T-helper 2 cell (primary cell): ENCODE results near the gene EHD3.

Experiments used
- DNase-seq, 5 experiments: peaks; one replicate each; pipeline versions ENCODE4 v3.0.0 to v3.0.0-alpha.2; 2012 to 2022

Gene EHD3

DNA sequence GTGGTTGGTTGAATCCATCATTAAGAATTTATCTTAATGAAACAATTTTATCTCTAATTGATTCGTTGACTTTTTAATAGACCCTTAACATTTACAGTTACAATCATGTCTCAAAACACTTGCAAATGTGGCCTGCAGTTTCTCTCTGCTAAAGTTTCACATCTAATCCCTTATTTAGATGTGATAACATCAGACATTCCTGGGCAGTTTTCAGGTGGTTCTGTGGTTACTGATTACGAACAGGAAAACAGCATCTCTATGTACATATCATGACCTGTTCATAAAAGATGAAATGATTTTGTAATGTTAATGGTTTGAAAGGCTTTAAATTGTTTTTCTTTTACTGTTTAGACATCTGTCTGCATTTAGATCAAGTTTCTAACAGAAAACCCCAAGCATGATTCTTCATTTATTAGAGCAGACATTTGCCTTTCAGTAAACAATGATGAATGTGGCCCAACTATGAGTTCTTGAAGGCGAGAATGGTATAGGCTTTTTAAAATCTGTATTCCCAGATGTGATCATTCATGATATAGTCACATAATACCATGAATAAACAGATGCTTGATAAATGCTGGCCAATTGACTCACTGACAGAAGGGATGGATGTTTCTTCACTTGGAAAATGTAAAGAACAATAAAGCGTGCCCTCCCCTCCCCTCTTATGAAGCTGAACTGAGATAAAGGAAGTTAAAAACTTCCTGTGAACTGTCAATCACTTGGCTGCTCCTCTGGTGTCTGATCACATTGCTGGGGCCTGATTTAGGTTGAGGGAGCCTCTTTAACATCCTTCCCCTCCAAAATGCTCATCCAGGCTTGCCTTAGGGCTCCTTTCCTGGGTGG, 20.1 kb upstream of the EHD3 start:
- no peak for DNase-seq

DNA sequence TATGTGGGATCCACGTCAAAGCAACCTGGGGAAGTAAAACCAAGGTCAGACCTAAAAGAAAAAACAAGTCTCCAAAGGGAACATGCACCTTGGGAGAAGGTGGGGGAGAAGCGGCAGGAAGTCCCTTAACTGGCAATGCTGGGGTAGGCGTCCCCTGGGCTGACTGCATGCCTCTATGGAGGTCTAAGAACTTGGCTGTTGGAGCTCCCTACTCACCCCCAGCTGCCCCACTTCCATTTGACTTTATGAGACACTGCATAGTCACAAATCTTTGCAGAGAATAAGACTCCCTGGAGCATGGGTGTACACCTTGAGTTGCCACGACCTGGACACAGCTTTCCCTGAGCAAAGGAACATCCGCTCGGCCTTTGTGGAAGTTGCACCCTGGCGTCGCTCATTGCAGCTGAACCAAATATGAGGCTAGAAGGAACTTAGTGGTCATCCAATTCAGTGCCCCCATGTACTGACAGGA, 19.5 kb upstream of the EHD3 start:
- DNase-seq, result no peak

DNA sequence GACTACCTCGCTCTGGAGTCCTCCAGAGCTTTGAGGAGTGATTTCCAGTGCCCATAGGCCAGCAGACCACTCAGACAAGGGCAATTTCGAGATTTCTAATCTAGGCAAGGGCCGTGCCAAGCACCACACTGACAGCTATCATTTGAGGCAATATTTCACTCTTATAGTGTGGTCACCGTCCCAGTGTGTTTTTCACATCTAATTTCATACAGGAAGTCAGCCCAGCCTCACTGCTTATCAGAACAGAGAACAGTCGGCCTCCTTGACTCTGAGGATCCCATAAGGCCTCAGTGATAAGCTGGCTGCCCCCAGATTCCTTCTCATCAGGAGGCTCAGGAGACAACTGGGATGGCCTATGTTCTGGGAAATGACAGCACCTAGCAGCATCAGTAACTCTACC, 17.2 kb upstream of the EHD3 start:
- DNase-seq, result peak in 1 of 5 experiments; percentile 77

DNA sequence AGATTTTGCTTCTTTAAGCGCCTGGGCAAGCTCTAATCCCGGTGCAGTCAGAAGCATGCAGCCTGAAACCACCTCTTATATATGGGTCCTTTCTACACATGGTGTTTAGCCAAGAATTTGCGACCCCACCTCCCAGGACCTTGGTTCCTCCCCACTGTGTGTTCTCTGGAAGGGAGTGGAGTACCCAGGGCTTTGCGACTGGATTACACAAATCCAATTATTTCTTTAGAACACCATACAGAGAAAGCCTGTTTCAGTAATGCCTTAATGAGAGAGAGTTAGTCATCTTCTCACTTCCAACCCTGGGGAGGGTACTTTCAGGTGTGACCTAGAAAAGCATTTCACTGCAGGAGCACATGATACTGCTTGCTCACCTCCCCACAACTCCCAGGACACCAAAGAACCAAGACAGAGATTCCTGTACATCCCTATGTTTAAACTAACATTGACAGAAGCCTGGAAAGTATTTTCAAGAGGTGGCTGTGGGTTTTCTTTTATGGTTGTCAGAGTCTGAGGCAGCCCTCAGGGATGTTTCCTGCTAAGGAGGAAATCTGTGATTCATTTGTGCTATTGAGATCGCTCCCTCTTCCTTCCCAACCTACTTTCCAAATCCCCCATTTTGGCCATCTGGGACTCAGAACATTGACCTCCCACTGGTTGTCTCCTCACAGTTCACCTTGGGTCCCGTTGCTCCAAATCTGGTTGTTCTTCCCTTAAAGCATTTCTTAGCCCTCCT, 16.3 kb upstream of the EHD3 start, which contains the start of gene CAPN14:
TSS of gene CAPN14 (minus strand) at position 51 of the 736 bp plus-strand sequence. CDS start 12,068 bp downstream, outside the sequence.
- peak in 1 of 5 experiments; percentile 22 for DNase-seq

DNA sequence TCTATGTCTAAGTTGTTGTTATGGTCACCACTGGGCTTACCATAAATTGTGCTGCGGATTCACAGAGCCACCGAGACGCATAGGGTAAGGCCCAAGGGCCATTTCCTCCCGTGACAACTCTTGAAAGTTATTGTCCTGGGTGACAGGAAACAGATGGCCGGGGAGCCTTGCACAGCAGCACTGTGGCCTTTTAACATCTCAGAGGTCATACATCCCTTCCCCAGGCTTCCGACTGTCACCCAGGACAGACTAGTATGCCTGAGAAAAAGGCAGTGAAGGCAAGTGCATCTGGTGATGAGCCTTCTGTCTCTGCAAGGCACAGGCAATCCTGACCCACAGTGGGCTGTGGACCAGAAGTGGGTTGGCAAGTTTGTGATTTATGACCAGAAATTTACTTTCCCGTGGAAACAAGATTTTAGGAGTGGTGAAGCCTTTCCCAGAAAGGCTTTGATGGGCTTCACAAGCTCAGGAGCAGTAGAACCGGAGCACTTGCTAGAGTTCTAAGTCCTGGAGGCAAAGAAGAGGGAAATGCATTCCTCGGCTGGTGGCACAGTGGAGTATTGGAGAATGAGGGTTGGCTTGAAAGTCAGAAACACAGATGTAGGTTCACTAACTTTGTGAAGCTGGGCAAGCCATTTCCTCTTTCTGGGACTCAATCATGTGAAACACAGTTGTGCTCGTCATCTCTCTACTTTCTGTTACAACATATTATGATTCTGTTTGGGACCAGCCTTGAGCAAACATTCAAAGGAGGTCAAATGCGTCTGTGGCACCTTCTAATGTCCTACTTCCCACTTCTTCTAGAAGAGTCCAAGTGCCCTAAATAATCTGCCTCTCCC, 14.6 kb upstream of the EHD3 start:
- DNase-seq, result peak in 1 of 5 experiments; percentile 47

DNA sequence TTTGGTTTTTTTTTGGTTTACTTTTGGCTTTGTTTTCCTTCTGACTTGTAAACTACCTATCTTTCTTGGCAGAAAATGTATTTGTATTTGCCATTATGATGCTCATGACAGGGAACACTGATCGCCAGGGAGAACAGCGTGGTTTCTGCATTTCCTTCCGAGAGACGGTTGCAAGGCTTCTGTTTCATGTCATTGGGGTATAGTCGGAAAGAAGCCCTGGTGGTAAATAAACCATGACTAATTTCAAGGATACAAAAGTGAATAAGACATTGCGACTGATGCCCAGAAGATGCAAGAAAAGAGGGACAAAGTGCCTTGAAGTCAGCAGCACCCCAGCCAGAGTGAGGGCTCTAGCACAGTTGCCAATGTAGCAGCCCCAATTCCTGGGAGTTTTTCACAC, 12.4 kb upstream of the EHD3 start:
- DNase-seq, result peak in 1 of 5 experiments; percentile 65

DNA sequence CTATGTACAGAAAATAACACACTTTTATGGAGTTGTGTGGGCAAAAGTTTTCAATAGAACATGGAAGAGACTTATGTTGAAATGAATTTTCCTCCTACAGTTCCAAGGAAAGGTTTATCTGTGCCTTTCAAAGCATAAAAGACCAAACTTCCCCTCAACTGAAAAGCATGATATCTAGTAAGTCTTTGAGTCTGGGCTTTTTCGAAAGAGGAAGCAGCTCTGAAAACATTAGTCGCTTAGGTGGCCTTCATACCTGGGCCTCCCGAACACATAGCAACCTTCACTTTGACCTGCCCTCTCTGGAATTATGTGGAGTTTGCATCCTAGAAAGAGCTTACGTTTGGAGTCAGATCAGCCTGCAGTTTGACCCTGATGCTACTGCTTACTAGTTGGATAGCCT, 11.9 kb upstream of the EHD3 start:
- no peak for DNase-seq

DNA sequence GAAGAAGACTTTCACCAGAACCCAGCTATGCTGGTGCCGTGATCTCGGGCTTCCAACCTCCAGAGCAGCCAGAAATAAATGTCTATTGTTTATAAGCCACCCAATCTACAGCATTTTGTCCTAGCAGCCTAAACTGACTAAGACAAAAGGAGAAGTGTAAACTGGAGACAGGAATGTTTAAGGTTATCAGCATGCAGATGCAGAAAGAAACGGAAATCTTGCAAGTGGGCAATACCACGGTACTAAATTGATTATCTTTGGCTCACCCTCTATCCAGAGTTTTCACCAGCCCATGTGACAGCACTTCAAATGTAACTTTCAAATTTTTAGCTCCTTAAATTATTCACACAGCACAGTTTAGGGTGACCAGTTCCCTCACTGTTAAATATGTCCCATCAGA, 10.9 kb upstream of the EHD3 start:
- no peak for DNase-seq

DNA sequence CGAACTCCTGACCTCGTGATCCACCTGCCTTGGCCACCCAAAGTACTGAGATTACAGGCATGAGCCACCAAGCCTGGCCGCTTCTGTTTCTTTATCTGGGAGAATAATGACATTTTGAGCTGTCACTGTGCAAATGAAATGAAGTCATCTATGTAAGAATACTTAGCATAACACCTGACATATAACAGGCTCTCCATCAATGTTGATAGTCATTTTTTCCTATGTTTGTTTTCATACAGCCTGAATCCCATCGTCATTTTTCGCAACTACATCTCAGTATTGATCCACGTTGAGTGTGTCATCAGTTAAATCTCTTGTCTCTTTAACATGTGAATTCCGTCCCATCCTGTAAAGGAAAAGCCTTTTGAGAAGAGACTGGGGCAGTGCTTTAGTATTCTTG, 10.2 kb upstream of the EHD3 start:
- no peak for DNase-seq

DNA sequence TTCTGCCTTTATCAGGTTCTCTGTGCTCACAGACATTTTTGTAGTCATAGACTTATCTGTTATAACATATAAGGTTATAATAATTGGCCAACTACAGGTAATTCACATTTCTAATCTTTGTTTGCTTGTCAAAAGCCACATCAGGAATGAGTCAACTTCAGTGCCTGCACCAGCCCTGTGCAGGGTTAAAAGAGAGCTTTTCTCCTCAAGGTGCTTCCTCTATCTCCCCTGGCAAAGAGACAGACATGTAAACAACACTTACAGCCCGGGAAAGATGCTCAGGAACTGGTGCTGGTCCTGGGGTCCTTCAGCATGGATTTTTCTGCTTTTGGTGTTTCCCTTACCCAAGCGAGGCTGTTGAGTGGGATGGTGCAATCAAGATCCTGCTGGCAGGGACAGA, 7.7 kb upstream of the EHD3 start:
- peak in 1 of 5 experiments; percentile 32 for DNase-seq

DNA sequence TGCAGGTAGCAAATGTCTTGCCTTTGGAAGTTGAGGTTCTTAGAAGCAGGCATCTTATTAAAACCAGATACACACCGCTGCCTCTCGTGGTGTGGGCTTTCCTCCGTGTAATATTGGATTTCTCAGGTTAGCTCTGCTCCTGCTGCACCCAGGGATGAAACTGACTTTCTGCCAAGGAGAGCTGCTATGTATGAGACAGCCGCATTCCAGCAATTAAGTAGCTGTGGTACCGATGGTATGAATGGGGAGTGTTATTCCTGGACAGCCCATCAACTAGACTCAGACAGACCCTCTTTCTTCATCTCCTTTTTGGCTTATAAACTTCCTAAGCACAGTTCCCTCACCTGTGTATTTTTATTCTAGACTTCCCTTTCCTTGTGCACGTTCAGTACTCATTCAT, 6.8 kb upstream of the EHD3 start:
- DNase-seq, result no peak

DNA sequence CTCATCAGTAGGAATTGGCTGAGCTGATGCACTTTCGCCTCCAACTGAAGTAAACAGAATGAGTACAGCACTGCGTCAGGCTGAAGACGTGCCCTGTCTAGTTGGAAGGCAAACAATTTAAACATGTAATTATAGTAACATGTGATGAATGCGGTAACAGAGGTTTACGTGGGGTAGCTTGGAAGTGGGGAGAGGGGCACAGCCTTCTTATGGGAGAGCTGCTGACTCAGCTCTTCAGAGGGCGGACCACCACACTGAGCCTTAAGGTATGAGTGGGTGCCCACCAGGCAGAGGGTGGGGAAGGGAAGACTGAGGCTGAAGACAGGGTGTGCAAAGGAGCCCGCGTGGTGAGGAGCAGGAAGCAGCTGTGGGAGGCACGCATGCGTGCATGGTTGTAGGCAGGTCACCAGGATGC, 6.2 kb upstream of the EHD3 start:
- DNase-seq, result no peak

DNA sequence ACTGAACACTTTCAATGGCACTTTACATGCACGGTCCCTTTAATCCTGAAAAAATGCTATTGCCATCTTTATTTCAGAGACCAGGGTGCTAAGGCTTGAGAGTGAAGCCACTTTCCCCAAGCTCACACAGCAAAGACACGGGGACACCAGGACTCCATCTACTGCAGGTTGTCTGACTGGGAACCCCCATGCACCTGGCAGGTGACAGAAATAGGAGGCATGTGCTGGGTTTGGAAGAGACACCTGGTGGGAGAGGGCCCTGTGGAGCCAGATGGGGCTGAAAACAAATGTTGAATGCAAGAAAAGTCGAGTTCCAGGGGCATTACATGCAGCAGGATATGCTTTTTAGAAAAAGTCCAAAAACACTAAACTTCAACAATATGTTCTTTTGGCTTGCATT, 5.2 kb upstream of the EHD3 start:
- no peak for DNase-seq

DNA sequence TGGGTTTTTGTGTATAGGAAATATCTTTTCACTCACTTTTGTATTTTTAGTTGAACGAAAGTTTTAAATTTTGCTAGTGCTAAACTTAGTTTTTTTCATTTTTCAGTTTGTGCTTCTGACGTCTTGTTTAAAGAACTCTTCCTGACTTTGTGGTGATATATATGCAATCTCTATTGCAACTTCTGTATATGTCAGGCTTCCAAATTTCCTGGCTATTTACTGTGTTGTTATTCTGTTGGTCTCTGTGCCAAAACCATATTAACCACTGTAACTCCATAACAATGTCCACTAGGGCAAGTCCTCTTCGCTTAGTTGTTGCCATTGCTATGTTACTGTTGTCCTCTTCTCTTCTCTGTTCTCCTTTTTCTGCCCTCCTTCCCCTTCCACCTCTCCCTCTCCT, 3.2 kb upstream of the EHD3 start:
- no peak for DNase-seq

DNA sequence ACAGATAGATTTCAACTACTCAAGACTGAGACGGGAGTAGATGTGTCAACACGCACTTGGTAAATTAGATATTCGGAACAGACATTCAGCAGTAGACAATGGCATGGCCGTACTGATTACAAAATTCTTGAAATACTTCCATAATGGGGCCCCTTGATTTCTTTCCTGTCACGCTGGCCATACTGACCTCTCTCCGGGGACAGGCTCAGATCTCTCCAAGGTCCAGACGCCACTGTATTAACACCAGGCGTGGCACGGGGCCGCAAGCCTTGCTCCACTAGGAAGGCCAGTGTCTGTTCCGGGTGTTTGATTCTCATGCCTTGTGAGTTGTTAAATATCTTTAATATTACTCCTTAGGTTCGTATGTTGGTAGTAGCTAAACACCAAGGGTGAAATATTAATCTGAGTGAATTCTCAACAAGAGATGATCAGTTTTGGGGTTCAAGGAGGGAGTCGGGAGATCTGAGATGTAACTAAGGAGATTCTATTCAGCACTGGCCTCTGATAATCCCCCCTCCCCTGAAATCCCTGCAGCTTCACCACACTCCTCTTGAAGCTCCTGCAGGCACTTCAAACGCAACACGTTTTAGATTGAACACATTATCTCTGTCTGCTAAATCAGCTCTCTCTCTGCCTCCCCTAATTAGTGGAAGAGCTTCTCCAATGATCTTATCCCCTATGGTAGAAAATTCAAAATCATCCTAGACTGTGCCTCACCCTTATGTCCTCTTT, 2.2 kb upstream of the EHD3 start:
- DNase-seq, result no peak

DNA sequence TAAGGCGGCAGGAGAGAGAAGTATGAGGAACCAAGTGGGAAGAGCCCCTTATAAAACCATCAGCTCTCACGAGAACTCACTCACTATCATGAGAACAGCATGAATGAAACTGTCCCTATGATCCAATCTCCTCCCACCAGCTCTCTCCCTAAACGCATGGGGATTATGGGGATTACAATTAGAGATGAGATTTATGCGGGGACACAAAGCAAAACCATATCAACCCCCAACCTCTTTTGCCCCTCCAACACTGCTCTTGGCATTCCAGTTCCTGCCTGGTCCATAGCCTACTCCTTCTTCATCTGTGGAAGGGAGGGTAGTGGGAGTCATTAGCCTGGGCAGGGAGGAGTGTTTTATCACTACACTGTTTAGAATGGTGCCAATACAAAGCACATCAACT, 1.4 kb upstream of the EHD3 start:
- no peak for DNase-seq

DNA sequence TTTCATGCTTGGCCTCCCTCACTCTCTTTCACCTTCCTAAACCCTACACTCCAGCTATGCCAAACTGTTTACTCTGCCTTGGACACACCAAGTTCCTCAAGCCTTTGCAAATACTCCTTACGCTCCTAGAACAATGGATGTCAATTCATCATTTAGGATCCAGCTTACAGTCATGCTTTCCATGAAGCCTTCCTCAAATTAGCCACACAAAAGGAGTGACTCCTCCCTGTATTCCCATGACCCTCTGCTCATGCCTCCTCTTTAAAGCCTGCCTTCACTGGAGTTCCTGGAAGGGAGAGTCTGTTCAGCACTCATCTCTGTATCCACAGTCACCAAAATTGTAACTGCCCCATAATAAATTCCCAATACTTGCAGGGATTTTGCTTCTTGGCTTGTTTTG, 721 bp upstream of the EHD3 start:
- DNase-seq, result no peak

DNA sequence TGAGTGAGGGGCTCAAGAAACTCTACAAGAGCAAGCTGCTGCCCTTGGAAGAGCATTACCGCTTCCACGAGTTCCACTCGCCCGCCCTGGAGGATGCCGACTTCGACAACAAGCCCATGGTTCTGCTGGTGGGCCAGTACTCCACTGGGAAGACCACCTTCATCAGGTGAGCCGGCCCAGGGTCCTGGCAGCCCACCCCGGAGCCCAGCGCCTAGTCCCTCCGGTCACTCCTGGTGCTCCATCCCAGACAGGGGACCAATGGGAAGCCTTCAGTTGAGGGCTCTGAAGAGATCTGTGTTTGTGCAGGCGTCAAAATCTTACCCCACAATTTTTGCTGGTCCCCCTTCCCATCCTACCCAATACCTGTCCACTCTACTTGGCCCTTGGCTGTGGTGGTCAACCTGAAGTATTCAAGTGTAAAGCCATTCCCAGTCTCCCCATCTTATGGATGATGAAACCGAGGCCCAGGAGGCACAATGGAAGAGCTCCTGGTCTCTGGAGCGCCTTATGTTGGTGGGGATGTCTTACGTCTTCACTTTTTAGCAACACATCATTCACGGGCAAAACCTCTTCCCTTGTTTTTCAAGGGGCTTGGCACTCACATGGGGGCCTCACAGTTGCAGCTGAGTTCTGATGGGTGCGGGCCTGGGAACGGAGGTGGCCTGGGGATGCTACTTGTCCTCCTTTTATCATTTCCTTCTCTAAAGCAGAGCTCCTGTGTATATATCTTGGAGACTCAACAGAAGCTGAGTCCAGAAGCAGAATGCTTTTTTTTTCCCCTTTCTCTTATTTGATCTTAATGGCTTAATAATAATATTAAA, 941 bp downstream of the EHD3 start:
- DNase-seq, result no peak

DNA sequence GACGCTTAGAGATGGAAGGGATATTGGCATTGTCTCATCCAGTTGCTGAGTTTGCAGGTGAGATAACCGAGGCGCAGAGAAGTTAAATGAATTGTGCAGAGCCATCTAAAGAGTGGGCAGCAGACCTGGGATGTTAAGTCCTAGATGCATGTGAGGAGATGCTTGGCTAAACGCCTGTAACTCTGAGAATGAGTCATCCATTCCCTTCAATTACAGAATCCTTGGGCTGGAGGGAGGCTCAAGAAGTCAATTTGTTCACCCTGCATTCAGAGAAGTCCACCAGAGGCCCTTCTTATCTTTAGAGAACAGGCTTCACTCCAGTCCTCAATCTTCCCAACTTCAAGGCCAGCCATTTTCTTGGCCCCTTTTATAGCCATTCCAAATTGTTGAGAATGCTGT, 1.6 kb downstream of the EHD3 start:
- no peak for DNase-seq

DNA sequence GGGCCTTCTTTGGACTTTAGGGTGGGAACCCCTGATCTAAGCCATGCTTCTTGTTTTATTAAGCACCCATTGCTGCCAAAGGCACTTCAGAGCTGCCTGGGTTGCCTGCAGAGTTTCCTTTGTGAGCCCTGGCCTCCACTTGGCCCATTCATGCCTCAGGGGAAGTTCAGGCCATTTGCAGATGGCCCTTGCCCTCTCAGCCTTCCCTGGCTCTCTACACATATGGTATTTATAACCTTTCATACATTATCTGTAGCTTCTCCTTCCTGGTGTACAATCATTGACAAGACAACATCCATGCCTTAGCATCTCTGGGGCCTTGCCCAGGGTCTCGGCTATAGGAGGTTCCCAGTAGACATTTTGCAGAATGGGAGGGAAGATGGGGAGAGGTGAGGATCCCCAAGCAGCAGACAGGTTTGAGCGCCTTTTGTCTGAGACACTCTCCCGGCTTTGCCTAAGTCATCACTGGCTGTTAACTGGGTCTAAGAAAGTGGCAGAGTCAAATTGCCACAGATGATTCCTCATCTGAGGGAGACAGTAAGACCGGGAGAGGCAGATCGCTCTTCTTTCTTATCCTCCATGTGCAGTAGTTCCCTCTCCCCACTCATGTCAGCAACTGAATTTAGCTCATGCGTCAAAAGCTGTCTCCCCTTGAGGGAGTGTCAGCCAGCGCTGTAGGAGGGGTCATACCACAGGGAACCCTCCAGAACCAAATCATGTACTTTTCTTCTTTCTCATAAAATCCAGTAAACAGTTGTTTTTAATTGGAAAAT, 2.7 kb downstream of the EHD3 start:
- no peak for DNase-seq
